ENCODE data around the gene RELN. TPM values are rescaled to one million over a fixed set of nuclear protein-coding genes. Genes with fewer than 3 reads are reported as not detected.

RELN gene
- total RNA-seq, 1 donor = under 0.01 TPM

GRCh38 chr7:103762065-103762760 is 227.2 kb downstream of the RELN start:
- Histone ChIP-seq H3K4me3 (ENCODE audit: low read length) (no peak overlapping the region), H3K27me3 (ENCODE audit: insufficient read depth, low read length) (no peaks in the 10 kb centered on the region), H3K4me1 (ENCODE audit: insufficient read depth, low read length) (no peaks in the 10 kb centered on the region), H3K9me3 (ENCODE audit: low read depth, low read length) (no peaks in the 10 kb centered on the region)

DNA sequence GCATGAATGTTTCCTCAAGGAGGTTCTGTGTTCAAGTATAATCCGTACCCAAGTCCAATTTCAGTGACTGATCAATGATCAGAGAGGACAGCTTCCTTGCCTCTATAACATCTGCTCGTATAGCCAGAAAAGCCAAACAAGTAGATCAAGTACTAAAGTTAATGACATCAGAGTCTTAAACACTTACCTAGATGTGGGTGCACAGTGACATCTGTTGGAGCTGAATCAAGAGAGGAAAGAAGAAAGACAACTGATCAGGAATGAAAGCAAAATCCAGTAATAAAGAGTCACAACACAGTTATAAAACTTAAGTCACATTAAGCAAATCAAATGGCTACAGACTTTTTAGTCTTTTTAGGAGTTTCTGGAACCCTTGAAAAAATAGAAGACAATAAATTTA is 236.5 kb downstream of the RELN start:
- Histone ChIP-seq H3K9me3 (ENCODE audit: low read depth, low read length) (no peaks in the 10 kb centered on the region), H3K27me3 (ENCODE audit: insufficient read depth, low read length) (no peaks in the 10 kb centered on the region), H3K4me3 (ENCODE audit: low read length) (no peak overlapping the region)

GRCh38 chr7:103751311-103751880 is 238.1 kb downstream of the RELN start:
- Histone ChIP-seq H3K4me3 (ENCODE audit: low read length) (no peak overlapping the region), H3K4me1 (ENCODE audit: insufficient read depth, low read length) (no peaks in the 10 kb centered on the region)

More for the DNA sequence above, 236.5 kb downstream of the RELN start:
- no peaks in the 10 kb centered on the region for H3K4me1 ChIP-seq (ENCODE audit: insufficient read depth, low read length)

DNA sequence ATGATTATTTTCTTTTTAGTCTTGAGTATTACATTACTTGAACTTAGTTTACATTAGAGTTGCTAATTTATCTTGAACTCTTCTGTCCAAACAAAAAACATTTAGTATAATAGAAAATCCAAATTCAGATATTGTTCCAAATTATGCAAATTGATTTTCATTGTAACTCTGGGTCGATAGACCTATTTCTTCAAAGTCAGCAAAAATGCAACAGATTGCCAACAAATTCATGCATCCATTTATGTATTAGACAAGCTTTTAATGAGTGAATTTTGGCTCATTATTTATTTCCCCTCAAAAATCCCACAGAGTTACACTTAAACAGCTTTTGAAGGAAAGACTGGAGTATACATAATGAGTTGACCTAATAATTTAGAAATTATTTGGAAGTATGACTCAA is 240.8 kb downstream of the RELN start:
- Histone ChIP-seq H3K4me1 (ENCODE audit: insufficient read depth, low read length) (no peaks in the 10 kb centered on the region), H3K4me3 (ENCODE audit: low read length) (no peak overlapping the region), H3K9me3 (ENCODE audit: low read depth, low read length) (no peaks in the 10 kb centered on the region), H3K27me3 (ENCODE audit: insufficient read depth, low read length) (no peaks in the 10 kb centered on the region)

More at GRCh38 chr7:103751311-103751880, 238.1 kb downstream of the RELN start:
- H3K27me3 ChIP-seq (ENCODE audit: insufficient read depth, low read length) = no peaks in the 10 kb centered on the region
- H3K9me3 ChIP-seq (ENCODE audit: low read depth, low read length) = no peaks in the 10 kb centered on the region

- H3K4me1 ChIP-seq (ENCODE audit: insufficient read depth, low read length) = no peaks in the 10 kb centered on the region
Observed at GRCh38 chr7:103735377-103735776, 254.1 kb downstream of the RELN start.

GRCh38 chr7:103731169-103731568 is 258.3 kb downstream of the RELN start:
- Histone ChIP-seq H3K4me3 (ENCODE audit: low read length) (no peak overlapping the region), H3K4me1 (ENCODE audit: insufficient read depth, low read length) (no peaks in the 10 kb centered on the region), H3K27me3 (ENCODE audit: insufficient read depth, low read length) (no peaks in the 10 kb centered on the region)

More at GRCh38 chr7:103735377-103735776, 254.1 kb downstream of the RELN start:
- H3K4me3 ChIP-seq (ENCODE audit: low read length) = no peak overlapping the region
- no peaks in the 10 kb centered on the region for H3K27me3 ChIP-seq (ENCODE audit: insufficient read depth, low read length)
- no peaks in the 10 kb centered on the region for H3K9me3 ChIP-seq (ENCODE audit: low read depth, low read length)

DNA sequence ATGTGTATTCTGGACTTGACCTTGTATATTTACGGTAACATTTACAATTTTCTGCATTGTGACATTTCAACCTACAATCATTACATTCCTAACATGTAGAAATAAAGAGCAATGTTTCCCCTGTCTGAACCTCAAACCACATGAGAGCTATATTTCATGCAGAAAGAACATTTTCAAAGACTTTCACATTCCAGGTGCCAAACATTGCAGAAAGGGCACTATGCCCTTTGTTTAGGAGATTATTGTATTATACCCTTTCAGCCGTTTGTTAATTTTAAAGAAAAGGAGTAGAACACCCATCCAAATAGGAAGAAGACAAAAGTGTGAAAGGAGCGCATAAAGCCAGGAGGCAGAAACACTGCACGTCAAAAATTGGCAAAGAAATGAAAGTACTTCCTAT is 260.4 kb downstream of the RELN start:
- no peaks in the 10 kb centered on the region for H3K27me3 ChIP-seq (ENCODE audit: insufficient read depth, low read length)
- no peaks in the 10 kb centered on the region for H3K4me1 ChIP-seq (ENCODE audit: insufficient read depth, low read length)
- H3K9me3 ChIP-seq (ENCODE audit: low read depth, low read length) = no peaks in the 10 kb centered on the region

More at GRCh38 chr7:103731169-103731568, 258.3 kb downstream of the RELN start:
- H3K9me3 ChIP-seq (ENCODE audit: low read depth, low read length) = no peaks in the 10 kb centered on the region

DNA sequence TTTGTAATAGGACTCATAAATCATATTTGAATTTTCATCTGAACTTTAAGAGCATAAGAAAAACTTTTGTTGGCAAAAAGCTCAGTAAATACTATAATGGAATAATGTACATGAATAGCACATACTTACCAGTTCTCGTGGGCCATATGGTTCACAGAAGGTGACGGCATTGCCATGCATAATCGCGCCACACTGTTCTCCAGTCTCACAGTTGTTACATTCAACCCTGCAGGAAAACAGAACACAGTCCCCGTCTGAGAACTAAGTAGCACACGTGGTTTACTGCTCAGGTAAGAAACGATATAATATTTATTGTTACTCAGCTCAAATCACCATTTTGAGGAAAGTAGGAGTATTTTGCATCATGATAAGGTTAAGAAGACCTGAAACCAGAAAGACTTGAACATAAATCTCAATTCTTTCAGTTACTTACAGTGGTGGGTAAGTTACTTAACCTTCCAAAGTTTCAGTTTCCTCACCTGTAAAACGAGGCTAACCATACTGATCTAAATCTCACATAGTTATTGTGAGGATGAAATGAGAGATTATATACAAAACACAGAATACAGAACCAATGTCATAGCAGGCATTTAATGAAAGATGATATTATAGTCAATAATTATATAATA is 261.4 kb downstream of the RELN start:
- Histone ChIP-seq H3K4me3 (ENCODE audit: low read length) (no peak overlapping the region), H3K27me3 (ENCODE audit: insufficient read depth, low read length) (no peaks in the 10 kb centered on the region), H3K4me1 (ENCODE audit: insufficient read depth, low read length) (no peaks in the 10 kb centered on the region), H3K9me3 (ENCODE audit: low read depth, low read length) (no peaks in the 10 kb centered on the region)

More for the DNA sequence above, 260.4 kb downstream of the RELN start:
- no peak overlapping the region for H3K4me3 ChIP-seq (ENCODE audit: low read length)

- Histone ChIP-seq H3K9me3 (ENCODE audit: low read depth, low read length) (no peaks in the 10 kb centered on the region), H3K27me3 (ENCODE audit: insufficient read depth, low read length) (no peaks in the 10 kb centered on the region), H3K4me3 (ENCODE audit: low read length) (no peak overlapping the region), H3K4me1 (ENCODE audit: insufficient read depth, low read length) (no peaks in the 10 kb centered on the region)
Observed at GRCh38 chr7:103719070-103719469, 270.4 kb downstream of the RELN start.

DNA sequence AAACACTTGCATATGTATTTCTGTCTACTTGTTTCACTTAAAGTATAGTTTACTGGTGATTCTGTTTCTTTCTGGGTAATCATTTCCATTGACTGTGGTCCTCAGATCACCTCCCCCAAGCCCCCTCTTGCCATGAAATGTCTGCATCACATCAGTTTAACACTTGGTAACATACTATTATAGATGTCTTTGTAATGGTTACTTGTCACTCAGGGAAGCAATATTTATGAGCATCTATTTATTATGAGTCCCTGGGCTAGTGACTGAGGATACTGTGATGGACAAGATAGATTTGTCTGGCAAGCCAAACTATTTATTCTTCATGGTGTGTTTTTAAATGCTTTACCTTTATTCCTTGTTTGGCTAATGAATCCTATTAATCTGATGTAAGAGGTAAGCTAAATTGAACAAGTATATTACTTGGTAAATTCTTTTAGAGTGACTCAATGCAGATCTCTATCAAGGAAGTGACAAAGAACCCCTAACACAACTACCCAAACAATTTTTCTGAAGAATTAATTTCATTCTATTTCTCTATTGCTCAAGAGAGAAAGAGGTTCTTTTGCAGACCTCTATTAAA is 270.9 kb downstream of the RELN start:
- no peaks in the 10 kb centered on the region for H3K4me1 ChIP-seq (ENCODE audit: insufficient read depth, low read length)
- H3K4me3 ChIP-seq (ENCODE audit: low read length) = no peak overlapping the region
- no peaks in the 10 kb centered on the region for H3K27me3 ChIP-seq (ENCODE audit: insufficient read depth, low read length)
- no peaks in the 10 kb centered on the region for H3K9me3 ChIP-seq (ENCODE audit: low read depth, low read length)

GRCh38 chr7:103717574-103717973 is 271.9 kb downstream of the RELN start:
- Histone ChIP-seq H3K4me3 (ENCODE audit: low read length) (no peak overlapping the region), H3K27me3 (ENCODE audit: insufficient read depth, low read length) (no peaks in the 10 kb centered on the region), H3K9me3 (ENCODE audit: low read depth, low read length) (no peaks in the 10 kb centered on the region), H3K4me1 (ENCODE audit: insufficient read depth, low read length) (no peaks in the 10 kb centered on the region)

DNA sequence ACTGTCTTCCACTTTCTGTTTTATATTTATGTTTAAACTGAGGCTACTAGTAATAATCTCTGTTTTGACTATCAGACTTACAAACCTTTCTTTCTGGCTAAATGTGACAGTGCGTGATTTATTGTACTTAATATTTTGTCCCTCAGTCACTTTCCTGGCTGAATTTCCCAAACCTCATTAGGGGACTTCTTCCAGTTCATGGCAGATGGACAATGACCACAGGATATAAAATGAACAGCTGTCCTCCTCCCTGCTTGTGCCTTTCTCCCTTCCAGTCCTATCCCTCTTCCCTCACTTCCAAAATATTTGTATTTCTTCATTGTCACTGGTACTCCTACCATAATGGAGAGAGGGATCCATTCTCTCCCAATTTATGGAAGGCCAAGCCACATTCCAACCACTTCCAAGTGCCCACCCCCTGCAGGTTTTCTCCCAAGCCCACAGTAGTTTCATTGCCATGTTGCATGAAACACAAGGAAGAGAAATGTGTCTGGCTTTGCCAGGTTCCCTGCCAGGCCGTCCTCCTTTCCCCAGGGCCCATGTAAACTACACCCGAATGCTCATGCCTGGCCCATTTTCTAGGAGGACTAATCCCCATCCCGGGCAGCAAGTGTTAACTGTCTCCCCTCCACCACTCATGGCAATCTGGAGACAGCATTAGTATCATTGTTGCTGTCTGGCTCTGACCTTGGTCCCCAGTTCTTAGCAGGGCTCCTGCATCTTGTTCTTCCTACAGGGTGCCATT is 273.9 kb downstream of the RELN start:
- H3K9me3 ChIP-seq (ENCODE audit: low read depth, low read length) = no peaks in the 10 kb centered on the region
- H3K27me3 ChIP-seq (ENCODE audit: insufficient read depth, low read length) = no peaks in the 10 kb centered on the region
- H3K4me1 ChIP-seq (ENCODE audit: insufficient read depth, low read length) = no peaks in the 10 kb centered on the region
- no peak overlapping the region for H3K4me3 ChIP-seq (ENCODE audit: low read length)

- no peak overlapping the region for H3K4me3 ChIP-seq (ENCODE audit: low read length)
- H3K27me3 ChIP-seq (ENCODE audit: insufficient read depth, low read length) = no peaks in the 10 kb centered on the region
- no peaks in the 10 kb centered on the region for H3K4me1 ChIP-seq (ENCODE audit: insufficient read depth, low read length)
- no peaks in the 10 kb centered on the region for H3K9me3 ChIP-seq (ENCODE audit: low read depth, low read length)
Observed at GRCh38 chr7:103714376-103714927, 275.0 kb downstream of the RELN start.

DNA sequence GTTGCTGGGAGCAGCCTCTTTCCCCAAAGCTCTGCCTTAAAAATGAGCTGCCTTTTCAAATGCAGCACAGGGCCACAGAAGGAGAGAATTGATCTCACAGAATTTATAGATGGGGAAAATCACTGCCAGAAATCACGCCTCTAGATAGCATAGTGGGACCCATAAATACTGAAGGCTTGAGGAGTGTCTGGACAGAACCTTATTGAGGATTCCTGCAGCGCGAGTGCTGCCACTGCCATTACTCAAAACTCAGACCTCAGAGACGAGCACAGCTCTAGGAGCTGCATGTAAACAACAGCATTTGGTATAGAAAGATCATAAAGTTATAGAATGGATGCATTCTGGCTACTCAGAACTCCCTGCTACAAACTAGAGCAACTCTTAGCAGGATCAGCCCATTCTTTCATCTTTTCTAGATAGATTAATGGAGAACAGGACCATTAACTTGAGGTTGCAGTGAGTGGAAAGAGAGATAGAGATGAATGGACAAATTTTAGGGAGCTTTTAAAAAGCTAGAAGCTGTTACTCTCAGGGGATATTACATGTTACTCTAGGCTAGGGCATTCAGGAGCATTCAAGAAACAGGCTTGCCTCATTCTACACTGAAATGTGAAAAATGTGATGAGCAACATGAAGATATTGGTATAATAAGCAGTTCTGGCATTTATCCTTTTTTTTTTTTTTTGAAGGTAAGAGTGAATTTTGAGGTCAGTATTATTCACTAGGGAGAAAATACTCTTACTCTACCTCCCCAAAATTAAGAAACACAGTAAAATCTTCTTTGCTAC is 276.3 kb downstream of the RELN start:
- Histone ChIP-seq H3K4me1 (ENCODE audit: insufficient read depth, low read length) (no peaks in the 10 kb centered on the region), H3K9me3 (ENCODE audit: low read depth, low read length) (no peaks in the 10 kb centered on the region), H3K27me3 (ENCODE audit: insufficient read depth, low read length) (no peaks in the 10 kb centered on the region), H3K4me3 (ENCODE audit: low read length) (no peak overlapping the region)
